GM20000 (cell line): ENCODE data around the gene ASPDH.

Experiments
- DNase-seq: peaks from one replicate; pipeline ENCODE4 v3.0.0; 2012; ENCODE audit warnings: low spot score
- CTCF ChIP-seq: IDR thresholded peaks from 2 replicates; pipeline ENCODE4 v1.5.1; 2012; ENCODE audit warnings: mild to moderate bottlenecking, control low read depth; ENCODE audit errors: extremely low read depth, missing control alignments

ASPDH gene

DNA sequence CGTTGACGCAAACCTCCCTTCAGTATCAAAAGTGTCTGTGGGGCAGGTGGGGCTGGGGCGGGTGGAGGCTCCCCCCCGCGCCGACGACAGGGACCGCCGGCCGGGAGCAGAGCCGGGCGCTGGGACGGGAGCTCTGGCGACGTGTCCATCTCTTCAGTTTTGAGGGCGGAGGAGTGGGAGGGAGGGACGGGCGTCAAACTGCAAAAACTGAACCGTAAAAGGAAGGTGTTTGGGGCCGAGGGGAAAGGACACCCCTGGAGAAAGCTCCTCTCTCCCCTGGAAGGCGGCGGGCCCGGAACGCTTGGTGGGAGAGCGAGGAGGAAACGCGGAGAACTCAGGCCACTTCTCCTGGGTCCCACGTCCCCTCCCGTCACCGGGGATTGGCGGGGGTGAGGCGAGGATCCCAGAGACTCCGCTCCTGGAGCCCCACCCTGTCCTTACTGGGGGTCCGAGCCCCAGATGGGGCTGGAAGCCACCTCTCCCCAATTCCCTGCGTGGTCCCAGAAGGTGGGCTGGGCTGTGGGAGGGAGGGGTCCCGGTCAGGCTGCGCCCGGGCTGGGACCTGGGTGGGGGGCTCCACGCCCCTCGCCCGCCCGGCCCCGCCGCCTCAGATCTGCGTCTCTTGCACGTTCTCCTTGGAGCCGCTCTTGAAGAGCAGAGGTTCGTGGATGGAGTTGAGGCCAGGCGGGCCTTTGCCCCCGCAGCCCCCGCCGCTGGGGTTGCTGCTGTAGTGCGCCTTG is 3.4 kb upstream of the ASPDH start:
- no peak for TF ChIP-seq CTCF

GRCh38 chr19:50516456-50516855 is 2.7 kb upstream of the ASPDH start:
- no peak for TF ChIP-seq CTCF
- no peak for DNase-seq

More for the DNA sequence above, 3.4 kb upstream of the ASPDH start:
- DNase-seq = peak; percentile 59

- no peak for TF ChIP-seq CTCF
- no peak for DNase-seq
Measured at GRCh38 chr19:50515168-50515561, 1.5 kb upstream of the ASPDH start.

- DNase-seq = no peak
- no peak for TF ChIP-seq CTCF
Measured at GRCh38 chr19:50514346-50515167, 844 bp upstream of the ASPDH start.

GRCh38 chr19:50512999-50513745 is 541 bp downstream of the ASPDH start:
- TF ChIP-seq CTCF = no peak
- DNase-seq = peak; percentile 38

- no peak for TF ChIP-seq CTCF
- DNase-seq = peak; percentile 34
Measured at GRCh38 chr19:50512112-50512998, 1.4 kb downstream of the ASPDH start.
